Brain pericyte (primary cell): ENCODE data around the gene XKR7.
A peak's percentile ranks its signal among the peaks of the same experiment; 100 is the strongest.
"Not testable (repeated sequence)": the region's sequence is repeated elsewhere in the genome, so short reads cannot be mapped to it uniquely, and the experiment has no call there.

Source experiments
- DNase-seq: peaks from one replicate; pipeline ENCODE4 v3.0.0-alpha.2; 2012; ENCODE audit warnings: low read depth, low spot score

XKR7 gene

DNA sequence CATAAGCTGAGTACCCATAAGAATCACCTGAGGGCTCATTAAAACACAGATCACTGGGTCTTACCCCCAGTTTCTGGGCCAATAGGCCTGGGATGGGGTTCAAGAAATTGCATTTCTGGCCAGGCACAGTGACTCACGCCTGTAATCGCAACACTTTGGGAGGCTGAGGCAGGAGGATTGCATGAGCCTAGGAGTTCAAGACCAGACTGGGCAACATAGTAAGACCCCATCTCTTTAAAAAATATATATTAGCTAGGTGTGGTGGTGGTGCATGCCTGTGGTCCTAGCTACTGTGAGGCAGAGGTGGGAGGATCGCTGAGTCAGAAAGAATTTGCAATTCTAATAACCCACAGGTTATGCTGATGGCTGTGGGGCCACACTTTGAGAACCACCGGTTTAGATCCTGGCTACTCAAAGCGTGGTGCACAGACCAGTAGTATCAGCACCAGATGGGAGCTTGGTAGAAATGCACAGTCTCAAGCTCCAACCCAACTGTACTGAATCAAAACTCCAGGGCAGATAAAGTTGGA lies 44.3 kb downstream of the XKR7 start:
- no peak for DNase-seq

DNA sequence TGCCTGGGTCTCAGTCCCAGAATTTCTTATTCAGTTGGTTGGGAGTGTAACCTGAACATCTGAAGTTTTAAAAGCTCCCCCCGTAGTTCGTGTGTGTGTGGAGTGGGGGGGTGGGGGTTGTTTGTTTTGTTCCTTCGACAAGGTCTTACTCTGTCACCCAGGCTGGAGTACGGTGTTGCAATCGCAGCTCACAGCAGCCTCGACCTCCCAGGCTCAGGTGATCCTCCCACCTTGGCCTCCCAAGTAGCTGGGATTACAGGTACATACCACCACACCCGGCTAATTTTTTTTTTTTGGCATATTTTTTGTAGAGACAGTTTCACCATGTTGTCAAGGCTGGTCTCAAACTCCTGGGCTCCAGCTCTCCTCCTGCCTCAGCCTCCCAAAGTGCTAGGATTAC lies 45.4 kb downstream of the XKR7 start:
- DNase-seq = no peak

DNA sequence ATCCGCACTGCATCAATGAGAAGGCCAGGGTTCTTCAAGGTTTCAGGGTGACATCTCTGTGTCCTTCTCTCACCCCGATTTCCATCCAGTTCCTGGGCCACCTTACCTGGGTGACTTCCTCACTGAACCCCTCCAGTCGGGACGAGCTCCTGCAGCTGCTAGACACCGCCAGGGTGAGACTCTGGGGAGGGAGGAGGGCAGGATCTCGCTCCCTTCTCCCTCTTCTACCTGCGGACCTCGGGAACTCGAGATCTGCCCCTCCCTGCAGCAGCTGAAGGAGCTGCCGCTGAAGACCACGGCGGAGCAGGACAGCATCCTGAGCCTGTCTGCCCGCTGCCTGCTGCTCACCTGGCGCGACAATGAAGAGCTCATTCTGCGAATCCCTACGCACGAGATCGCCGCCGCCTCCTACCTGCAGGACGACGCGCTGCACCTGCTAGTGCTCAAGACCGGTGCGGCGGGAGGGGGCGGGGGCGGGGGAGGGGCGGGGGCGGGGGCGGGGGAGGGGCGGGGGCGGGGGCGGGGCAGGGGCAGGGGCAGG lies 49.8 kb downstream of the XKR7 start:
- no peak for DNase-seq

DNA sequence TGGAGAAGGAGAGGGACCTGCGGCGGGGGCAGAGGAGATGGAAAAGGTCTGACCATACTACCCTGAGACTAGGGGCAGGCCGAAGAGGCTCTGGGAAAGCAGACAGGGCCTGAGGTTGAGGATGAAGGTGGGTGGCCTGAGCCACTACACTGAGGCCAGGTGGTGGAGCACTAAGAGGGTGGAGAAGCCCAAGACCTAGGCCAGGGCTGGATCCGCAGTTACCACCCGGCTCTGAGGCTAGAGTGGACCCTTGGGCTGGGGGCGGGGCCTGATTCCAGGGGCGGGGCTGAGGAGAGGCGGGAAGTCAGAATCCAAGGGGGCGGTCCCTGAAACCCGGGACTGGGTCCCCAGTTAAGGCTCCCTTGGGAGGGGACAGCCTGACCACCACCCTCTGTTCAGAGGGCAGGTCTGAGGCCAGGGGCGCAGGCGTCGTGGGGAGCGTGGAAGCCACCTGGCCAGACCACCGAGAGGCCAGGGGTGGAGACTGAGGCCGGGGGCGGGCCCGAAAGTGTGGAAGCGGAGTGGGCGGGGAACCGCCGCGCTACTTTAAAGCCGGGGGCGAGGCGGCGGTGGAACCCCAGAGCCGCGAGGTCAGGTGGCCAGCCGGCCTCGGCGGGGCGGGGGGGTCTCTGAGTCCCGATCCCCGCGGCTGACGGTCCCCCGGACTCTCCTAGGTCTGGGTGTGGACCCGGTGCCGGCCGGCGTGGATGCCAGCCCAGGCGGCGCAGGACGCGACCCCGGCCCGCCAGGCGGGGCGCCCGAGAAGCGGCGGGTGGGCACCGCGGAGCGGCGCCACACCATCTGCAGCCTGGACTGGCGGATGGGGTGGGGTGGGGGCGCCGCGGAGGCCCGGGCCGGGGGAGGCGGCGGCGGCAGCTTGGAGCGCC lies 50.6 kb downstream of the XKR7 start:
- no peak for DNase-seq

DNA sequence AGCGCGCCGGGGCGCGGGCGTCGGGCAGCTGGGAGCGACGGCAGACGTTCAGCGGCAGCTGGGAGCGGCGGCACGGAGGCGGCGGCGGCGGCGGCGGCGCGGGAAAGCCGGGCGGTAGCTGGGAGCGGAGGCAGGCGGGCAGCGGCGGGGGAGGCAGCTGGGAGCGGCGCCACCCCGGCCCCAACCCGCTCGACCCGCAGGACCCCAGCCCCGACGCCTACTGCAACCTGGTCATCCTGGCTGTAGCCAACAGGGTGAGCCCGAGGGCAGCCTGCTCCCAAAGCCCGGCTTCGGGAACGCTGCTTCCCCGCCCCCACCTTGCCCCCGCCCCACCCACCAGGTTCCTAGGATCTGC lies 51.2 kb downstream of the XKR7 start:
- DNase-seq = no peak

DNA sequence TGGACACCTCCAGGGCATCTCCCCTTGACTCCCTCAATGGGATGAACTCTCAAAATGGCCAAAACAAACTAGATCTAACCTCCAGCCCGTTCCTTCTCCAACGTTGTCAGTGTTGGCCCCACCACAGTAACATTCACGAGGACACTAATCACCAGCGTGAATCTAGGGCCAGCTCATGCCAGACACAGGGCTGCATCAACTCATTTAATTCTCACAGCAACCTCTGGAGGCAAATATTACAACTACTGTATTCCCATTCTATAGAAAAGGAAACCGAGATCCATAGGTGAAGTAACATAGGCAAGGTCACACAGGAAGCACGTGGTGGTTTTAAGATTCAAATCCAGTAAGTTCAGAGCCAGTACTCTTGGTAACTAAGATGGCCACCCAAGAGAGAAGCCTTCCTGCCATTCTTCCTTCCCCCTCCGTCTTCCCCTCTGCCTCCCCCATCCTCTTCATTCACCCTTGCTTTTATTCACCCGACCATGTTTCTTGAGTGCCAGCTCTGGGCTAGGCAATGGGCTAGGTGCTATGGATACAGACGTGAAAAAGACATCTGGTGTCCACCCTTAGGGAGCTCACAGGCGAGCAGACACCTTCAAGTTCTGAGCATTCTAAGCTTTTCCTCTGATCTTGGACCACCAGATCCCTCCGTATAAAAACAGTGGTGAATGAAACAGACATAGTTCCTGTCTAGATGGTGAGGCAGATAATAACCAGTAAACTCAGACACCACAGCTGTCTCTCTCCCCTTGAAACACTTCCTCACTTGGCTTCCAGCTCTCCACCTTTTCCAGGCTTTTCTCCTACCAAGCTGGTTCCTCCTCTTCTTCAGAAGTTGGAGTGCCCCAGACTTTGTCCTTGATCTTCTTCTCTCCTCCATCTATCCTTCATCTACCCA lies 51.9 kb downstream of the XKR7 start:
- DNase-seq = no peak

DNA sequence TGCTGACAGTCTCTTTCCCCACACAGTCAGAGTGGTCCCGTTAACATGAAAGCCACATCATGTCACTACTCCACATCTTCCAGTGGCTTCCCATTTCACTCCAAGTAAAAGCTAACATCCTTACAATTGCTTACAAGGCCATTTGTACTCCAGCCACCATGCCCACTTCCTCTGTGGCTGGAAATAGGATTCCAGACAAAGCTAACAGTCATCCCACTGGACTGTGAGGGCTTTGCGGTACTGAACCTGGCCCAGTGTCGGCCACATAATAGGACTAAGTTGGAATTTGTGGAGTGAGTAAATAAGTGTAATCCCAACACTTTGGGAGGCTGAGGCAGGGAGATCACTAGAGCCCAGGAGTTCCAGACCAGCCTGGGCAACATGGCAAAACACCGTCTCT lies 53.1 kb downstream of the XKR7 start:
- no peak for DNase-seq

DNA sequence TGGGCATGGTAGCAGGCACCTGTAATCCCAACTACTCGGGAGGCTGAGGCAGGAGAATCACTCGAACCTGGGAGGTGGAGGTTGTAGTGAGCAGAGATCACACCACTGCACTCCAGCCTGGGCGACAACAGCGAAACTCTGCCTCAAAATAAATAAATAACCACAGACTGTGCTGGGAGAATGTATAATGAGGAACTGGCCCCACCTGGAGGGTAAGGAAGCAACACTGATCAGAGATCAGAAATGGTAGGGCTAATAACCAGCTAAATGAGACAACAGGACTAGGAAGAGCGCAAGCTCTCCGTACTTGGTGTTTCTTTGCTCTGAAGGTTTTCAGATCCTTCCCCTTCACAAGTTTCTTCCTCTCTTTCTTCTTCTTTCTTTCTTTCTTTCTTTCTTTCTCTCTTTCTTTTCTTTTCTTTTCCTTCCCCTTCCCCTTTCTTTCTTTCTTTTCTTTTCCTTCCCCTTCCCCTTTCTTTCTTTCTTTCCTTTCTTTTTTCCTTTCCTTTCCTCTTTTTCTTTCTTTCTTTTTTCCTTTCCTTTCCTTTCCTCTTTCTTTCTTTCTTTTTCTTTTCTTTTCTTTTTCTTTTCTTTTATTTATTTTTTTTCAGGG lies 56.8 kb downstream of the XKR7 start:
- DNase-seq = no peak

DNA sequence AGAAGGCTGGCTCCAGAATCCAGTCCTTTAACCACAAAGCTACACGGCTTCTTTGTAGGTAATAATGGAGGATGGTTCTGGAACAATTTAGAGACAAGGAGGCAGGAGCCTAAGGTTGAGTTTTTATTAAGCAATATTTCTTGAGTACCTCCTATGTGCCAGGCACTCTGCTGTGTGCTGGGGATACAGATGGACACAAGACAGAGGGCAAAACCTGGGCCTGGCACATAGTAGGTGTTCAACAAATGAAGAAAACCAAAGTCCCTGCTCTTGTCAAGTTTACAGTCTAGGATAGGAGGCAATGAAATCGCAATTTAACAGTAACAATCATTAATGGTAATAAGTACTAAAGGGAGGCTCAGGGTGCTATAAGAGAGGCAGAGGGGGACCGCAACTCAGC lies 59.7 kb downstream of the XKR7 start:
- DNase-seq = no peak

DNA sequence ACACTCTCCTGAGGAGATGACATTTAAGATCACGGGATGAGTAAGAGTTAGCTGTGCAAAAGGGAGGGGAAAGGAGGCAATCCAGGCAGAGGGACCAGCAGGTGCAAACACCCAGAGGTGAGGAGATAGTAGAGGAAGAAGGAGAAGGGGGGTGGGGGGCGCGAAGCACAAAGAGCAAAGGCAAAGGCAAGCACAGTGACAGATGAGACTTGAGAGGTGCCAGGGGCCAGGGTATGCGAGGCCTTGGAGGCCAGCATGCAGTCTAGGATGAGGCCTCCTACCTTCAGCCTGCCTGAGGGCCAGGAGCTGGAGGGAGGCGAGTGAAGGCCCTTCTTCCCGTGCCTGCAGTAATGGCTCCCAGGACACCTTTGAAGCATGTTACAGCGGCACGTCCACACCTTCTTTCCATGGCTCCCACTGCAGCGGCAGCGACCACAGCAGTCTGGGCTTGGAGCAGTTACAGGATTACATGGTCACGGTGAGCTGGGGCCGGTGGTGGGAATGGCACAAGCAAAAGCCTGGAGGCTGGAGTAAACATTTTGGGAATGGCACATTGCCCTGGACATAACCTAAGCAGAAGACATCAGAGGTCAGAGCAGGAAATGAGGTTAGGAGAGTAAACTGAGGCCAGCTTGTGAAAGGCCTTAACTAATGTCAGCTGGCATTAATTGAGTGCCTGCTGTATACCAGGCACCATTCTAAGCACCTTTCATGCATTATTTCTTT lies 60.9 kb downstream of the XKR7 start:
- DNase-seq = no peak

DNA sequence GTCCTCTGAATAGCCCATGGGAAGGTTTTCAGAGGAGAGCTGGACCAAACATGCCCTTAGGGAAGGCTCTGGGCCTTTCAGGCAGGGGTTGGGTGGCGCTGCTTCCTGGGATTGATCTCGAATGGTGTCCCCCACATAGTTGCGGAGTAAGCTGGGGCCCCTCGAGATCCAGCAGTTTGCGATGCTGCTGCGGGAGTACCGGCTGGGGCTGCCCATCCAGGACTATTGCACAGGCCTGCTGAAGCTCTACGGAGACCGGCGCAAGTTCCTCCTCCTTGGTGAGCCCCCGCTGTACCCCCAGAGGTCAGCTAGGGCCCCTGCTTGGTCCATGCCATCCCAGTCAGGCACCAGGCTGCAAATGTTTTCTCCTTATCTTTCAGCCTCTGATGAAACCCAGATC lies 61.6 kb downstream of the XKR7 start:
- no peak for DNase-seq

DNA sequence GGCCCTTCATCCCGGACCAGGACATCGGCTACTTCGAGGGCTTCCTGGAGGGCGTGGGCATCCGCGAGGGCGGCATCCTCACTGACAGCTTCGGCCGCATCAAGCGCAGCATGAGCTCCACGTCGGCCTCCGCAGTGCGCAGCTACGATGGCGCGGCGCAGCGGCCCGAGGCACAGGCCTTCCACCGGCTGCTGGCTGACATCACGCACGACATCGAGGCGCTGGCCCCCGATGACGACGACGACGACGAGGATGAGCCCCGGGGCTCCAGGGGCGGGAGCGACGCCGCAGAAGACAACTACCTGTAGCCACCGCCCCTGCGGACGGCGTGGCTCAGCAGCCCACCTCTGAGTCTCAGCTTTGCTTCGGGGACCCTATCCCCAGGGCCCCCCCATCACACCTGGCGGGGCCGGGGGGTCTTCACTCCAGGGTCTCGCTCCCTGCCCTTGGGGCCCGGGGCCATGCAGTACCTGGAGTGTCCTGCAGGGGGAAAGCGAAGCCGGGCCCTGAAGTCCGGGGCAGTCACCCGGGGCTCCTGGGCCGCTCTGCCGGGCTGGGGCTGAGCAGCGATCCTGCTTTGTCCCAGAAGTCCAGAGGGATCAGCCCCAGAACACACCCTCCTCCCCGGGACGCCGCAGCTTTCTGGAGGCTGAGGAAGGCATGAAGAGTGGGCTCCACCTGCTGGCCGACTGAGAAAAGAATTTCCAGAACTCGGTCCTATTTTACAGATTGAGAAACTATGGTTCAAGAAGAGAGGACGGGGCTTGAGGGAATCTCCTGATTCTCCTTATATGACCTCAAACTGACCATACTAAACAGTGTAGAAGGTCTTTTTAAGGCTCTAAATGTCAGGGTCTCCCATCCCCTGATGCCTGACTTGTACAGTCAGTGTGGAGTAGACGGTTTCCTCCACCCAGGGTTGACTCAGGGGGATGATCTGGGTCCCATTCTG lies 63.3 kb downstream of the XKR7 start:
- DNase-seq = peak; percentile 7

DNA sequence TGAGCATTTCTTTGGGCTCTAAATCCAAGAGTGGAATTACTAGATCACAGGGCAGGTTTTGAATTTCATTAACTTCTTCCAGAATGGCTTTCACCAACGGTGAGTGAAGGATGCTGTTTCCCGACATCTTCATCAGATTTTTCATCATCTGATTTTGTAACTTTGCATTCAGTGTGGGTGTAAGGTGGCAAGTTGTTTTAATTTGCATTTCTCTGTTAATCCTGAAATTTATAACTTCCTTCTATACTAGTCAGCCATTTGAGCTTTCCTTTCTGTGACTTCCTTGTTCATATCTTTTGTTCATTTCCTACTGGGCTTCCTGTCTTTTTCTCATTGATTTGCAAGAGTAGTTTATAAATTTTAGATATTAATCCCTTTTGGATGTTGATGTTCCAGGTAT lies 65.4 kb downstream of the XKR7 start:
- no peak for DNase-seq

DNA sequence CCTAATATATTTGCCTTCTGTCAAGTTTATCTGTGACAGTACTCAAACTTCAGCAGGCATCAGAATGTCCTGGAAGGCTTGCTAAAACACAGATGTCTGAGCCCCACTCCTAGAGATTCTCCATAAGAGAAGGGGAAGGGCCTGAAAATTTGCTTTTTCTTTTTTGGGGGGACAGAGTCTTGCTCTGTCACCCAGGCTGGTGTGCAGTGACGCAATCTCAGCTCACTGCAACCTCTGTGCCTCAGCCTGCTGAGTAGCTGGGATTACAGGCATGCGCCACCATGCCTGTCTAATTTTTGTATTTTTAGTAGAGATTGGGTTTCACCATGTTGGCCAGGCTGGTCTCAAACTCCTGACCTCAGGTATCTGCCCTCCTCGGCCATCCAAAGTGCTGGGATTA lies 65.8 kb downstream of the XKR7 start:
- not testable (repeated sequence) for DNase-seq

DNA sequence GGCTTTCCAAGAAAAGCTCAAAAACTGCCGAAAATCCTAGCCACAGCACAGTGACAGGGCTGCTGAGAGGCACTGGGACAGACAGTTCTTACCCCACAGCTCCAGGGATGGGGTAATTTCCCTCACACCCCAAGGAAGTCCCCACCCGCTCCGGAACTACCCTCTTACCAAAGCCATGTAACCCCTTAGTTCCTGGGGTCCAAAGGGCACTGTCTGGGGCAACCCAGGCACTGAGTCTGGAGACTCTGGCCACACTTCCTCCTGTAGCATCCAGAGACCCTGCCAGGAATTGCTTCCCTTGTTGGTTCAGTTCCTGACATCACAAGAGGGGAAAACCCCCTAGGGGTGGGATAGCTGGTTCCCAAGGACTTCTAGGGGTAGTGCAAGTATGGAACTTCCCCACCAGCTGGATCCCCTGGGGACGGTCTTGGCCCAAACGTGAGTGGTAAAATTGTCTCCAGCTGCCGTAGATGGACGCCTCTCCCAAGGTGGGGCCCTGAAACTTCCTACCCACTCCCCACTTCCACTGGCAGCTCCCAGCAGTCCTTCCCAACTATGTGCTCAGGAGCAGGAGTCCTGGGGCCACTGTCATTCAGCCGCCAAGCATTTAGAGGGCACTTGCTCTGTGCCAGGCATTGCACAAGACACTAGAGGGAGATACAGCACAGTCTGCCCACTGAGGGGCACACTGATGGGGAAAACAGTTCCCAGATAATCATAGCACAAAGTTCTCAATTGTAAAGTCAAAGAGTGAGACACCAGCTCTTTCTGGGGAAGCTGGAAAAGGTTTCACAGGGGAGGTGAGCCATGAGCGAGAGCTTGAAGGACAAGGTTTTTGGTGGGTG lies 66.9 kb downstream of the XKR7 start:
- no peak for DNase-seq

DNA sequence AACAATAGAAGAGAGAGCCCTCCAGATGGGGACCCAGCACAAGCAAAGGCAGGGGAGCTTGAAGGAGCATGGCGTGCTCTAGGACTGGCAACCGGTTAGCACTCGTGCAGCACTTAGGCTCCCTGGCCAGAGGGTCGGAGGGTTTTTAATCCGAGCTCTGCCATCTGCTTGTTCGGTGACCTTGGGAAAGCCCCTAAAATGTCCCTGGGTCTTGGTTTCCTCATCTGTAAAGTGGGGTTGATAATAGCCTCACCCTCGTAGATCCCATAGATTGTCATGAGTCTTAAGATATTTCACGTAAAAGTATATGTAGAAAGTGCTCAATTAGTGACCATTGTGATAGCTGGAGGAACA lies 67.5 kb downstream of the XKR7 start:
- DNase-seq = no peak

DNA sequence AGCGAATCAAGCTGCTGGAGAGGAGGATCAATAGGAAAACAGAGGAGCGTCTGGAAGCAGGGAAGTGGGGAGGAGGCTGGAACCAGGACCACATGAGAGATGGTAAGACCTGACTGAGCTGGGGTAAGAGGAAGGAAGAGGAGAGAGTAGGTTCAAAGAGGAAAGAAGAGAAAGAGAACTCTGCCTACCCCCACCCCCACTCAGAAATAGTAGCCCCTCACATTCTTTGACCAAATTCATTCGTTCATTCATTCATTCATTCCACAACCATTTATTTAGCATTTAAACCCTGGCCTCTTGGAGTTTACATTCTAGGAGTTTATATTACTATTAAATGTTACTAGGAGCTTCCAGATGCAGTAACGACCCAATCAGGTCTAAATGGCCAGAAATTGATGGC lies 68.3 kb downstream of the XKR7 start:
- no peak for DNase-seq

DNA sequence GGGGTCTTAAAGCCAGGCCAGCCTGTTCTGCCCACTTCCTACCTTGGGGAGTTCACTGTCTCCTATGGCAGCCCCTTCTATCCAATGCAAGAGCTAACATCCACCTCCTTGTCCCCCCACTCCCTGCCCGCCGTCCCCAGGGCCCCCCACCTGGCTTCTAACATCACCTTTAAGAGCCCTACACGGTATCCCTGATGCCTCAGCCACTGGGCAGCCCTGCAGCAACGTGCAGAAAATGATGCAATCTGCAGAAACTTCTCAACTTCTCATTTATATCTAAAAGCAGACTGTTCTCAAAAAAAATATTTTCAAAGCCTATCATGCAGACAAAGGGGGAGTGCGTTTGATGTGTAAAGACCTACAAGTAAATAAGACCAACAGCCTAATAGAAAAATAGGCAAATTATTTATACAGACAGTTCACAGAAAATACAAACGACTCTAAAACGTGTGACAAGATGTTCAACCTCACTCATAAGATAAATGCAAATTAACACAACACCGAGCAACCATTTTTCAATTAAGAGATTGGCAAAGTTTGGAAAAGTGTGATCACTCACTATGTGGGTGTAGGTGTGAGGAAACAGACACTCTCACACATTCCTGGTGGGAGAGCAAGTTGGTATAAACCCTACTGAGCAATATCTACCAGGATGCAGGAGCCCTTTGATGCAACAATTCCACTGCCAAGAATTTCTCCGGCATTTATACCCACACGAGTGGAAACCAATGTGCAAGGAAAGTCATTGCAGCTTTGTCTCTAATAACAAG lies 69.0 kb downstream of the XKR7 start:
- no peak for DNase-seq
